ENCODE results near the gene ZNF844.
"Not testable (repeated sequence)": the region's sequence is repeated elsewhere in the genome, so short reads cannot be mapped to it uniquely, and the experiment has no call there.

ZNF844 gene

DNA sequence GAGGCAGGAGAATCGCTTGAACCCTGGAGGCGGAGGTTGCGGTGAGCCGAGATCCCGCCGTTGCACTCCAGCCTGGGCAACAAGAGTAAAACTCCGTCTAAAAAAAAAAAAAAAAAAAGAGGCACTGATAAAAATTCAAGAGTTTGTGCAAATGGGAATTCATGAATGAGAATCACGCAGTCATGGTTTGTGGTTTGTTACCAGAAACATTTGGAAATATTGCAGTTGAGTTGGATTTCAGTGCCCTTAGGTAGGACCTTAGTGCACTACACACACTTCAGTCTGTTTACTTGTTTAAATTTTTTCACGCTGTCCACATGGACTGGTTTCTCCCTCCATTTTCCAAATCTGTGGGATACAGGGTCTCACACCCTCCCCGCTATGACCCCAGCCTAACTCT, 28.4 kb downstream of the ZNF844 start:
- no peak for DNase-seq

DNA sequence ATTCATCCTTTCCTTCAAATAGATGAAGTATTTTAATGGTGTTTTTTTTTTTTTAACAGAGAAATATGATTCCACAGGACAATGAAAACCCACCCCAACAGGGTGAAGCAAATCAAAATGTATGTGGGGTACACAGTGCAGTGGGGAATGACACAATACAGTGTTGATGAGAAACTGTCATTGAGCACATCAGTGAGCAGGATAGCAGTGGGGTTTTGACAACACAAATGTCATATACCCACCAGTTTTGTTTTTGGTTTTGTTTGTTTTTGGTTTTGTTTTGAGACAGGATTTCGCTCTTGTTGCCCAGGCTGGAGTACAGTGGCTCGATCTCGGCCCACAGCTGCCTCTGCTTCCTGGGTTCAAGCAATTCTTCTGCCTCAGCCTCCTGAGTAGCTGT, 29.2 kb downstream of the ZNF844 start:
- no peak for DNase-seq

DNA sequence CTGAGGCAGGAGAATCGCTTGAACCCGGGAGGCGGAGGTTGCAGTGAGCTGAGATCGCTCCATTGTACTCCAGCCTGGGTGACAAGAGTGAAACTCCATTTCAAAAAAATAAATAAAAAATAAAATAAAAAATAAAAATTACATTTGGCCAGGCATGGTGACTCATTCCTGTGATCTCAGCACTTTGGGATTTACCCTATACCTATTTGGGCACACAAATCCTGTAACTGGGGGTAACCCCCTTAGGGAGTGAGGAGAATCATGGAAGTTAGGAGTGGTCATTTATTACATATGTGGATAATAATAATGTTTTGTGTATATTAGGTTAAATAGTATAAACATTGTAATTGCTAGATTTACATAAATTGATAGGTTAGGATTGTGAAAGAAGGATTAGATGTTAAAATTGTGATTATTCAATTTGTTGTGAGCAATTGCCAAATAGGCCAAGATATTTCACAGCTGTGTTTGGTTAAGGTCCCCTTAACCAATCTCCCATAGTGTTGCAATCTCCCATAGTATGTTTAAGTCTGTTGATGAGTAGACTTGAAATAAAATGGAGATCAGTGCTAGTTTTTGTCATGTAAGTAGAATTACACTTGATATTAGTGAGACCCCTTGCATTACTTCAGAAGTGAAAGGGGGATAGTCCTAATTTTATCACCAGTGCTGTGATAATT, 30.7 kb downstream of the ZNF844 start:
- DNase-seq = no peak

DNA sequence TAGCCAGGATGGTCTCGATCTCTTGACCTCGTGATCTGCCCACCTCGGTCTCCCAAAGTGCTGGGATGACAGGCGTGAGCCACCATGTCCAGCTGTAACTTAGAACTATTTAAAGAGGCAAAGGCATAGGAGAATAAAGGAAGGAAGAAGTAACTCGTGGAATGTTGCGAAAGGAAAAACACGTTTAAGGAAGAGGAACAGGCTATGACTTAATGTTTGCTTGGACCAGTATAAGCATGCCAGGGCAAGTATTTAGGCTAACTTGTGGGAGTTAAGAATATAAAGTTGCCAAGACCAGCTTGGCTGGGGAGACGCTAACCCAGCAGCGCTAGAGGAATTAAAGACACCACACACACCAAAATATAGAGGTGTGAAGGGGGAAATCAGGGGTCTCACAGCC, 33.5 kb downstream of the ZNF844 start:
- DNase-seq = no peak

DNA sequence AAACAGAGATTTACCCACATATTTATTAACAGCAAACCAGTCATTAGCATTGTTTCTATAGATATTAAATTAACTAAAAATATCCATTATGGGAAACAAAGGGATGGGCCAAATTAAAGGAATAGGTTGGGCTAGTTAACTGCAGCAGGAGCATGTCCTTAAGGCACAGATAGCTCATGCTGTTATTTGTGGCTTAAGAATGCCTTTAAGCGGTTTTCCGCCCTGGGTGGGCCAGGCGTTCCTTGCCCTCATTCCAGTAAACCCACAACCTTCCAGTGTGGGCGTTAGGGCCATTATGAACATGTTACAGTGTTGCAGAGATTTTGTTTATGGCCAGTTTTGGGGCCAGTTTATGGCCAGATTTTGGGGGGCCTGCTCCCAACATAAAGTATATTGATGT, 39.4 kb downstream of the ZNF844 start:
- DNase-seq = not testable (repeated sequence)

DNA sequence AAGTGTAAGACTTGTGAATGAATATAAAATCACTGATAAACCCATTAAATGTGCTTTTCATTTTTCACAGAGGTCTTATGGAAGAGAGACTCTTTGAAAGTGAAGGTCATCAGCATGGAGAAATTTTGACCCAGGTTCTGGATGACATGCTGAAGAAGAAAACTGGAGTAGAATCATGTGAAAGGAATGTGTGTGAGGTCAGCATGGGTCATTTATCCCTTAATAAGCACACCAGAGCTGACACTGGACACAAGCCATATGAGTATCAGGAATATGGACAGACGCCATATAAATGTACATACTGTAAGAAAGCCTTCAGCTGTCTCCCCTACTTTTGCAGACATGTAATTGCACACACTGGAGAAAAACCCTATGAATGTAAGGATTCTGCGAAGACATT, 46.6 kb downstream of the ZNF844 start:
- DNase-seq = no peak

DNA sequence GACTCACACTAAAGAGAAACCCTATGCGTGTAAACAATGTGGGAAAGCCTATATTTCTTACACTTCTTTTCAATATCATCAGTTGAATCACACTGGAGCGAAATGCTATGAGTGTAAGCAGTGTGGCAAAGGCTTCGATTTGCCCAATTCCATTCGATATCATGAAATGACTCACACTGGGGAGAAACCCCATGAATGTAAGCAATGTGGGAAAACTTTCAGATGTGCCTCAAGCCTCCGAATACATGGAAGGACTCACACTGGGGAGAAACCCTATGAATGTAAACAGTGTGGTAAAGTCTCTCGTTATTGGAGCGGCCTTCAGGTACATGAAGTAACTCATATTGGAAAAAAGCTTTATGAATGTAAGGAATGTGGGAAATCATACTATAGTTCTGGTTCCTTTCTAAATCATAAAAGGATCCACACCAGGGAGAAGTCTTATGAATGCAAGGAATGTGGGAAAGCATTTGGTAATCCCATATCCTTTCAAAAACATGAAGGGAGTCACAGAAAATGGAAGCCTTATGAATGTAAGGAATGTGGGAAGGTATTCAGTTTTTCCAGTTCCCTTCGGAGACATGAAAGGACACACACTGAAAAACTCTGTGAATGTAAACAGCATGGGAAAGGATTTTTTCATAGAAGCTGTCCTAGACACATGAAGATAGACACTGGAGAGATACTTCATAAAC, 47.6 kb downstream of the ZNF844 start:
- no peak for DNase-seq

DNA sequence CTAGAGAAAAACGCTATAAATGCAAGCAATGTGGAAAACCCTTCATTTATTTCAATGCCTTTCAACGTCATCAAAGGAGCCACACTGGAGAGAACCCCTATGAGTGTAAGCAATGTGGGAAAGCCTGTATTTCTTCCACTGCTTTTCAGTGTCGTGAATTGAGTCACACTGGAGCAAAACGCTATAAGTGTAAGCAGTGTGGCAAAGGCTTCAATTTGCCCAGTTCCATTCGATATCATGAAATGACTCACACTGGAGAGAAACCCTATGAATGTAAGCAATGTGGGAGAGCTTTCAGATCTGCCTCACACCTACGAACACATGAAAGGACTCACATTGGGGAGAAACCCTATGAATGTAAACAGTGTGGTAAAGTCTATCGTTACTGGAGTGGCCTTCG, 48.2 kb downstream of the ZNF844 start:
- DNase-seq = no peak

DNA sequence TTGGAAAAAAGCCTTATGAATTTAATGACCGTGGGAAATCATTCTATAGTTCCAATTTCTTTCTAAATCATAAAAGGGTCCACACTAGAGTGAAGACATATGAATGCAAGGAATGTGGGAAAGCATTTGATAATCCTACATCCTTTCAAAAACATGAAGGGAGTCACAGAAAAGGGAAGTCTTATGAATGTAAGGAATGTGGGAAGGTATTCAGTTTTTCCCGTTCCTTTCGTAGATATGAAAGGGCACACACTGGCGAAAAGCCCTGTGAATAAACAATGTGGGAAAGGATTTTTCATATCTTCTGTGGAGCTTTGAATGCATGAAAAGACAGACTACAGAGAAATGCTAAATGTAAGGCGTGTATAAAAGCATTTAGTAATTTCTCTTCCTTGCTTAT, 48.6 kb downstream of the ZNF844 start:
- no peak for DNase-seq

DNA sequence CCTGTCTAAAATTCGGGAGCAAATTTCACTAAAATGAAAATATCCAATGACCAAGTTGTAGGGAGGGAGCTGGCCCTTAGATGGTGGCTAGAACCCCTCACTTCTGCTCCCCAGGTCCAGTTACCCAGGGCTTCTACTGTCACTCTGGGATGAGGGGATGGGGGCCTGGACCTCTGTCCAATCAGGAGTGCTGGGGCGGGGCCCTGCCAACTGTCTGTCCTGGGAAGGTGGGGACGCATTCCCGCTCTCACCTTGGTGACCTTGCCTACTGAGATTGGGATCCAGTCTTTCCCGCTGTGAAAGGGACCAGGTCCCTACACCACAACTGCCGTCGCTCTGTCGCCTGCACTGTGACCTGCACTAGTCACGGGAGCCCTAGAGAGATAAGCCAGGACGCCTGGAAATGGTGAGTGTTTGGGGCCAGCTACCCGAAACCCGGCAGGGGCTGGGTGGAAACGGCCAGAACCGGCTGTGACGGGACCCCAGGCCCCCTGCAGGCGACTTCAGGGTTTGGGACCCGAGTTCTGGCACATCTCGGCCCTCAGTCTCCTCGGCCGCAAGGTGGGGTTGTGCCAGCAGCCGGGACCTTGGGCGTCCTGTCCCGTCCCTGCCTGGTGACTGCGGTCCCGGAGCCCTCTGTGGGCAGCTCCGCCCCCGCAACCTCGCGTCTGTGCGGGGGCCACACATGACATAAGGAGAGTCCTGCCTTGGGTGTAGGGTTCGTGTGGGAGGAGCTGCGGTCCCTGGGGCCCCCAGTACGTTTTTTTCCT, 52.9 kb downstream of the ZNF844 start:
- DNase-seq = no peak

DNA sequence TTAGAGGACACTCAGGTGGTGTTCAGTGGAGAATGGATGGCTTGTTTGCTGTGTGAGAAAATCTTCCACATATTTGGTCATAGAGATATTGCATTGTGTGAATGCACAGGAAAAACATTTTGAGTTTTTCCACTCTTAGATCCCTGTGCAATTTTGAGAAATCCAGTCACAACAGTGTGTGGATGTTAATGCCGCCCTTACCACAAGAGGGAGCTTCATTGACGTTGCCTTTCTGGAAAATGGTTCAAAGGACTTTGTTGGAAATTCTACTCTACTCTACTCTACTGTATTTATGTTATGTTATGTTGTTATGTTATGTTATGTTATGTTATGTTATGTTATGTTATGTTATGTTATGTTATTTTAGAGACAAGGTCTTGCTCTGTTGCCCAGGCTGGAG, 62.2 kb downstream of the ZNF844 start:
- DNase-seq = peak; percentile 44
